ENCODE results near the gene AGPS. TPM values are rescaled to one million over a fixed set of nuclear protein-coding genes. Genes with fewer than 3 reads are reported as not detected.
A peak's percentile ranks its signal among the peaks of the same experiment; 100 is the strongest.
"Not testable (repeated sequence)": the region's sequence is repeated elsewhere in the genome, so short reads cannot be mapped to it uniquely, and the experiment has no call there.

The AGPS gene
- polyA plus RNA-seq (2013, experiment 1 of 4): 43.3 TPM
- polyA plus RNA-seq (2013, experiment 2 of 4): 47.7 TPM
- polyA plus RNA-seq (2013, experiment 3 of 4): 27.9 TPM
- 33.5 TPM for polyA plus RNA-seq (2013, experiment 4 of 4)

DNA sequence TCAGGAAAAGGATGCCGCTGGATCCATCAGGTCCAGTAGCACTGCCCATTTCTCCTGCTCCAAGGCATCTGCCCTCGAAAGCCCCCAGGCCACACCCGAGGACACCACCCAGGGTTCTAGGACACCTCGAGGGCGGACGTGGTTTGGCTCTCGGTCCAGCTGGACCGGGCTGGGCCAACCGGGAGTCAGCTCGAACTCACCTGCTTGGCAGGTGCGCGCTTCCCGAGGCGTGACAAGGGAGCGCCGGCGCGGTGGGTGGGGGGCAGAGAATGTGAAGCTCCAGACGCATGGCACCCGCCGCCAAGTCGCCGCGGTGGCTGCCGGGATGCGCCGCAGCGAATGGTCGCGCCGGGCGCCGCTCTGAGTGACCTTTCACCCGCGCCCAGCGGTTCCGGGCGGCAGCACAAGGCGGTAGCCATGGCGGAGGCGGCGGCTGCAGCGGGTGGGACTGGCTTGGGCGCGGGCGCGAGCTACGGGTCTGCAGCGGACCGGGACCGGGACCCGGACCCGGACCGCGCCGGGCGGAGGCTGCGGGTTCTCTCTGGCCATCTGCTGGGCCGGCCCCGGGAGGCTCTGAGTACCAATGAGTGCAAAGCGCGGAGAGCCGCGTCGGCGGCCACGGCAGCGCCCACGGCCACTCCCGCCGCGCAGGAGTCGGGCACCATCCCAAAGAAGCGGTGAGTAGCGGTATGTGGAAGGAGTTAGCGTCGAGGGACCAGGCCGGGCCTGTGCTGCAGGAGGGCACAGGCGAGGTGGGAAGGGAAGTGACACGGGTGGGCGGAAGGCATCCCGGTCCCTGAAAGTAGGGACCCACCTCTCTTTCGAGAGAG is at the start of gene AGPS:
AGPS (plus strand) TSS at position 401 of the 830 bp plus-strand sequence; CDS start at position 418, 17 bp downstream.
- H3K27ac ChIP-seq (ENCODE audit: insufficient read depth, low read depth, low read length, poor library complexity, severe bottlenecking): no peak within 1 kb of the TSS
- H3K4me1 ChIP-seq (ENCODE audit: control insufficient read depth, insufficient read depth, low read length): peaks cover 18% of the 10 kb centered on the region
- no peaks in the 10 kb centered on the region for H3K27me3 ChIP-seq (ENCODE audit: control insufficient read depth, insufficient read depth, low read length, poor library complexity, severe bottlenecking)
- peak within 1 kb of the TSS; percentile 80 for H3K4me3 ChIP-seq (ENCODE audit: insufficient read depth, low read depth, low read length)
- 1% methylated on average over 83 of the region's 83 CpGs for WGBS, 2 experiments
- H3K9me3 ChIP-seq (ENCODE audit: control insufficient read depth, low read length): no peaks in the 10 kb centered on the region
- no peaks in the 10 kb centered on the region for H3K36me3 ChIP-seq (ENCODE audit: control insufficient read depth, insufficient read depth, low read length)

DNA sequence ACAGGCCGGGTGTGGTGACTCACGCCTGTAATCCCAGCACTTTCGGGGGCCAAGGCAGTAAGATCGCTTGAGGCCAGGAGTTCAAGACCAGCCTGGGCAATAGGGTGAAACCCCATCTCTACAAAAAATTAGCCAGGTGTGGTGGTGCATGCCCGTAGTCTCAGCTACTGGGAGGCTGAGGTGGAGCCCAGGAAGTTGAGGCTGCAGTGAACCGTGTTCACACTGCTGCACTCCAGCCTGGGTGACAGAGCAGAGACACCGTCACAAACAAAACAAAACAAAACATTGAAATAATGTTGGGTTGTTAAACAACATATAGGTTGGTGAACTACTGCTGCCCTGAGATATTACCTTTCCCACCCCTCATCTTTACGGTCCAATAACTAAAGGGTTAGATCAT is 48.8 kb upstream of the AGPS start:
- no peaks in the 10 kb centered on the region for H3K27me3 ChIP-seq (ENCODE audit: control insufficient read depth, insufficient read depth, low read length, poor library complexity, severe bottlenecking)
- no peaks in the 10 kb centered on the region for H3K36me3 ChIP-seq (ENCODE audit: control insufficient read depth, insufficient read depth, low read length)
- WGBS, 2 experiments: 96% methylated on average over 6 to 7 of the region's 8 CpGs
- H3K27ac ChIP-seq (ENCODE audit: insufficient read depth, low read depth, low read length, poor library complexity, severe bottlenecking): no peak overlapping the region
- no peaks in the 10 kb centered on the region for H3K4me1 ChIP-seq (ENCODE audit: control insufficient read depth, insufficient read depth, low read length)
- no peak overlapping the region for H3K4me3 ChIP-seq (ENCODE audit: insufficient read depth, low read depth, low read length)
- H3K9me3 ChIP-seq (ENCODE audit: control insufficient read depth, low read length): no peaks in the 10 kb centered on the region

DNA sequence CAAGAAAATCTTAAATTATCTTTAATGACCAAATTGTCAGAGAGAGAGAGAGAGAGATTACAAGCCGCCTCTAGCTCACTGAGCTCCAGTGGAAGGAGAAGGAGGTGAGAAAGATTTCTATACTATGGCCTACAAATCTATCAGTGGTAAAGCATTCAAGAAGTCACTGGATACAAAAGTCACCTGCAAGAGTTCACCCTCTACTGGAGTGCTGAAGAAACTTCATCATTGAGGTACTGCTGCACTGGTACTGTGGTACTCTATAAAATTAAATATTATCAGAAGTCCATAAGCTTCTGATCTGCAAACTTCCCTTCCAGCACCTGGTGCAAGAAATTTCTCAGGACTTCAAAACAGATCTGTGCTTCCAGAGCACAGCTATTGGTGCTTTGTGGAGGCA is 48.3 kb upstream of the AGPS start:
- Histone ChIP-seq H3K27ac (ENCODE audit: insufficient read depth, low read depth, low read length, poor library complexity, severe bottlenecking) (no peak overlapping the region), H3K4me1 (ENCODE audit: control insufficient read depth, insufficient read depth, low read length) (no peaks in the 10 kb centered on the region), H3K4me3 (ENCODE audit: insufficient read depth, low read depth, low read length) (no peak overlapping the region), H3K9me3 (ENCODE audit: control insufficient read depth, low read length) (no peaks in the 10 kb centered on the region), H3K36me3 (ENCODE audit: control insufficient read depth, insufficient read depth, low read length) (no peaks in the 10 kb centered on the region), H3K27me3 (ENCODE audit: control insufficient read depth, insufficient read depth, low read length, poor library complexity, severe bottlenecking) (no peaks in the 10 kb centered on the region)
- WGBS, 2 experiments: 92% methylated on average over 1 of the region's 1 CpG; no CpG with 5 or more reads in 1 of the 2 experiments

DNA sequence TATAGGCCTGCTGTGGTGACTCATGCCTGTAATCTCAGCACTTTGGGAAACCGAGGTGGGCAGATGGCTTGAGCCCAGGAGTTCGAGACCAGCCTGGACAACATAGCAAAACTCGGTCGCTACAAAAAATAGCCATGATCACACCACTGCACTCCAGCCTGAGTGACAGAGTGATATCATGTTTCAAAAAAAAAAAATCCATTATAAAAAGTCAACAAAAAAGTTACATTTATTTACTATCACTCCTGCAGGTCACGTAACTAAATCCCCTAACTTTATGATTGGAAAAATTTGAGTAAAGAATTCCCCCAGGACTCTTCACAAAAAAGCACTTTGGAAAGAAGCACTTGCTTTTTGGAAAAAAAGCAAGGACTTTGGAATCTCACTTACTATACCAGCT is 46.4 kb upstream of the AGPS start:
- Histone ChIP-seq H3K4me3 (ENCODE audit: insufficient read depth, low read depth, low read length) (no peak overlapping the region), H3K4me1 (ENCODE audit: control insufficient read depth, insufficient read depth, low read length) (no peaks in the 10 kb centered on the region), H3K27me3 (ENCODE audit: control insufficient read depth, insufficient read depth, low read length, poor library complexity, severe bottlenecking) (no peaks in the 10 kb centered on the region), H3K27ac (ENCODE audit: insufficient read depth, low read depth, low read length, poor library complexity, severe bottlenecking) (no peak overlapping the region), H3K36me3 (ENCODE audit: control insufficient read depth, insufficient read depth, low read length) (no peaks in the 10 kb centered on the region), H3K9me3 (ENCODE audit: control insufficient read depth, low read length) (no peaks in the 10 kb centered on the region)
- 95 to 96% methylated on average over 4 to 5 of the region's 5 CpGs for WGBS, 2 experiments

DNA sequence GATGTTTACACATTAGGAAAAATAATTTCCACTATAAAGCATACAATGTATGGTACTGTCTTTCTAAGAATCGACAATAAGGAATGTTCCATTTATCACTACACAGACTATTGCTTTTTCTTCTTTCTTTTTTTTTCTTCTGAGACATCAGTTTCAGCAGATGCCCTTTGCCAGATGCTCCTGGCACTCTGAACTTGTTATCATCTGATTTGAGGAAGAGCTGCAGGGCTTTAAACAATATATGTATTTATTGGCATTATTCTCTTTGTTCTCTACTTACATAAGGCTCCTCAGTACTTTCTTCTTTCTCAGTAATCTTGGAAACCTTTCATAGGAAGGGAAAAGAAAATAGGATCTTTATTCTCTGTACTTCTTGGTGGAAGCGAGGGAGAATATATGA is 45.0 kb upstream of the AGPS start:
- H3K36me3 ChIP-seq (ENCODE audit: control insufficient read depth, insufficient read depth, low read length): no peaks in the 10 kb centered on the region
- H3K4me1 ChIP-seq (ENCODE audit: control insufficient read depth, insufficient read depth, low read length): no peaks in the 10 kb centered on the region
- H3K27ac ChIP-seq (ENCODE audit: insufficient read depth, low read depth, low read length, poor library complexity, severe bottlenecking): no peak overlapping the region
- 75 to 93% methylated on average over 1 to 2 of the region's 2 CpGs for WGBS, 2 experiments
- H3K4me3 ChIP-seq (ENCODE audit: insufficient read depth, low read depth, low read length): no peak overlapping the region
- H3K27me3 ChIP-seq (ENCODE audit: control insufficient read depth, insufficient read depth, low read length, poor library complexity, severe bottlenecking): no peaks in the 10 kb centered on the region
- no peaks in the 10 kb centered on the region for H3K9me3 ChIP-seq (ENCODE audit: control insufficient read depth, low read length)

DNA sequence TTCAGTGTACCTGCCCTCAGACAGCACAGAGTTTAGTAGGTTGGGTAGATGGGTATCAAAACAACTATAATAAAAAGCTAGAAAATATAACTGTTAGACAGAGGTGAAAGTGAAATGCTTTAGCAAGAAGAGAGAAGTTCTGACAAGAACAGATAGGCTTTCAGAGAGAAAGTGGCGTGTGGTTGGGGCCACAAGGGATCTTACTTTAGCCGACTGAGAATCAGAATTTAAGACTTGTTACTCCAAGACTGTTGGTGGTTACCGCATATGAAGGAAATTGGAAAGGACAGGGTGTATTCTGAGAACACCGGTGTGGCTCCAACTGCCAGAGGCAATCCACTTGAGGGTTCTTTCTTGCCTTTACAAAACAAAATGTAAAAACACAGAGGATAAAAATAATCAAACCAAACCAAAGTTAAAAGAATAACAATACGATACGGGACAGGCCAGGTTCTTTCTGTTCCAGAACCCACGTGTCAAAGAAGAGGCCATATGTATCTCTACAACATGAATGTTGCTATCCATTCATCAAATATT is 44.4 kb upstream of the AGPS start:
- 82 to 83% methylated on average over 7 of the region's 7 CpGs for WGBS, 2 experiments
- Histone ChIP-seq H3K9me3 (ENCODE audit: control insufficient read depth, low read length) (no peaks in the 10 kb centered on the region), H3K27me3 (ENCODE audit: control insufficient read depth, insufficient read depth, low read length, poor library complexity, severe bottlenecking) (no peaks in the 10 kb centered on the region), H3K4me3 (ENCODE audit: insufficient read depth, low read depth, low read length) (no peak overlapping the region), H3K4me1 (ENCODE audit: control insufficient read depth, insufficient read depth, low read length) (no peaks in the 10 kb centered on the region), H3K27ac (ENCODE audit: insufficient read depth, low read depth, low read length, poor library complexity, severe bottlenecking) (no peak overlapping the region), H3K36me3 (ENCODE audit: control insufficient read depth, insufficient read depth, low read length) (no peaks in the 10 kb centered on the region)

DNA sequence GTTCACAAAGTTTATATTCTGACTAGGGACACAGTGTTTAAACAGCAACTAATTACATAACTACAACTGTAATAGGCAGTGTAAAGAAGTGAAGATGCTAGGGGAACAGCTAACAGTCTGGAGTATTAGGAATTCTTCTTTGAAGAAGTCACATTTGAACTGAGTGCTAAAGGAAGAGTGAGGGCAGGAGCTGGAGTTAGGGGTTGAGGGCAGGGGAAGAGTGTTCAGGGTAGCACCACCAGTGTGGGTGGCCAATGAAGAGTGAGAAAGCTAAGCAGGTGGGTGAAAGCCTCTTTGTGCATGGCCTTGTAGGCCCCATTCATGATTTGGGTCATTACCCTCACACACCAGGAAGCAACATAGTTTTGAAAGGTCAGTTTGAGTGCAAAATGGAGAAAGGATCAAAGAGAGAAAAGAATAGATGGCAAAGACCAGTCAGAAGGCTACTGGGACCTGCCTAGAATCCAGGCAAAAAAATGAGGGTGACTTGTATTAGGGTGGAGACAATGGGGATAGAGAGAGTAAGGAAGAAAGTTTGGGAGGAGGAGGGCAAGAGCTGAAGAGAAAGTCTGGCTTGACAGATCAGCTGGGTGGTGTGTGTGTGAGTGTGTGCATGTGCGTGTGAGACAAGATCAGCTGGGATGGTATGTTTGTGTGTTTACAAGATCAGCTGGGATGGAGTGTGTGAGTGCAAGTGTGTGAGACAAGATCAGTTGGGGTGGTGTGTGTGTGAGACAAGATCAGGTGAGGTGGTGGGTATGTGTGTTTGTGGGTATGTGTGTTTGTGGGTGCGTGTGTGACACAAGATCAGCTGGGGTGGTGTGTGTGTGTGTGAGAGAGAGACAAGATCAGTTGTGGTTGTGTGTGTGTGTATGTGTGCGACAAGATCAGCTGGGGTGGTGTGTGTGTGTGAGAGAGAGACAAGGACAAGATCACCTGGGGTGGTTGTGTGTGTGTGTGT is 43.6 kb upstream of the AGPS start:
- no peaks in the 10 kb centered on the region for H3K9me3 ChIP-seq (ENCODE audit: control insufficient read depth, low read length)
- H3K4me1 ChIP-seq (ENCODE audit: control insufficient read depth, insufficient read depth, low read length): no peaks in the 10 kb centered on the region
- no peak overlapping the region for H3K27ac ChIP-seq (ENCODE audit: insufficient read depth, low read depth, low read length, poor library complexity, severe bottlenecking)
- no peak overlapping the region for H3K4me3 ChIP-seq (ENCODE audit: insufficient read depth, low read depth, low read length)
- no peaks in the 10 kb centered on the region for H3K36me3 ChIP-seq (ENCODE audit: control insufficient read depth, insufficient read depth, low read length)
- 91 to 94% methylated on average over 3 of the region's 3 CpGs for WGBS, 2 experiments
- no peaks in the 10 kb centered on the region for H3K27me3 ChIP-seq (ENCODE audit: control insufficient read depth, insufficient read depth, low read length, poor library complexity, severe bottlenecking)

DNA sequence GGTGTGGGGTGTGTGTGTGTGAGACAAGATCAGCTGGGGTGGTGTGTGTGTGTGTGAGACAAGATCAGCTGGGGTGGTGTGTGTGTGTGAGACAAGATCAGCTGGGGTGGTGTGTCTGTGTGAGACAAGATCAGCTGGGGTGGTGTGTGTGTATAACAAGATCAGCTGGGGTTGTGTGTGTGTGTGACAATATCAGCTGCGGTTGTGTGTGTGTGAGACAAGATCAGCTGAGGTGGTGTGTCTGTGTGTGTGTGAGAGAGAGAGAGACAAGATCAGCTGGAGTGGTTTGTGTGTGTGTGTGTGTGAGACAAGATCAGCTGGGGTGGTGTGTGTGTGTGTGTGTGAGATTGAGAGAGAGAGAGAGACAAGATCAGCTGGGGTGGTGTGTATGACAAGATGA is 41.9 kb upstream of the AGPS start:
- not testable (repeated sequence) for H3K9me3 ChIP-seq (ENCODE audit: control insufficient read depth, low read length); H3K36me3 ChIP-seq (ENCODE audit: control insufficient read depth, insufficient read depth, low read length); H3K27ac ChIP-seq (ENCODE audit: insufficient read depth, low read depth, low read length, poor library complexity, severe bottlenecking); H3K4me1 ChIP-seq (ENCODE audit: control insufficient read depth, insufficient read depth, low read length); H3K27me3 ChIP-seq (ENCODE audit: control insufficient read depth, insufficient read depth, low read length, poor library complexity, severe bottlenecking); H3K4me3 ChIP-seq (ENCODE audit: insufficient read depth, low read depth, low read length)
- WGBS, 2 experiments: 93 to 100% methylated on average over 1 of the region's 1 CpG

DNA sequence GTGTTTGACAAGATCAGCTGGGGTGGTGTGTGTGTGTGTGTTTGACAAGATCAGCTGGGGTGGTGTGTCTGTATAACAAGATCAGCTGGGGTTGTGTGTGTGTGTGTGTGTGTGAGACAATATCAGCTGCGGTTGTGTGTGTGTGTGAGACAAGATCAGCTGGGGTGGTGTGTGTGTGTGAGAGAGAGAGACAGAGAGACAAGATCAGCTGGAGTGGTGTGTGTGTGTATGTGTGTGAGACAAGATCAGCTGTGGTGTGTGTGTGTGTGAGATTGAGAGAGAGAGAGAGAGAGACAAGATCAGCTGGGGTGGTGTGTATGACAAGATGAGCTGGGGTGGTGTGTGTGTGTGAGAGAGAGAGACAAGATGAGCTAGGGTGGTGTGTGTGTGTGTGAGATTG is 41.5 kb upstream of the AGPS start:
- H3K27me3 ChIP-seq (ENCODE audit: control insufficient read depth, insufficient read depth, low read length, poor library complexity, severe bottlenecking); H3K36me3 ChIP-seq (ENCODE audit: control insufficient read depth, insufficient read depth, low read length); H3K27ac ChIP-seq (ENCODE audit: insufficient read depth, low read depth, low read length, poor library complexity, severe bottlenecking); H3K4me1 ChIP-seq (ENCODE audit: control insufficient read depth, insufficient read depth, low read length); H3K9me3 ChIP-seq (ENCODE audit: control insufficient read depth, low read length); H3K4me3 ChIP-seq (ENCODE audit: insufficient read depth, low read depth, low read length): not testable (repeated sequence)
- WGBS, 2 experiments: 89 to 96% methylated on average over 1 of the region's 1 CpG

All from ectodermal cell (in vitro differentiated cells).